ENCODE data around the gene PC. TPM values are rescaled to one million over a fixed set of nuclear protein-coding genes. Genes with fewer than 3 reads are reported as not detected.

Gene PC
- polyA plus RNA-seq, 2 donors = 18.0 to 24.9 TPM

DNA sequence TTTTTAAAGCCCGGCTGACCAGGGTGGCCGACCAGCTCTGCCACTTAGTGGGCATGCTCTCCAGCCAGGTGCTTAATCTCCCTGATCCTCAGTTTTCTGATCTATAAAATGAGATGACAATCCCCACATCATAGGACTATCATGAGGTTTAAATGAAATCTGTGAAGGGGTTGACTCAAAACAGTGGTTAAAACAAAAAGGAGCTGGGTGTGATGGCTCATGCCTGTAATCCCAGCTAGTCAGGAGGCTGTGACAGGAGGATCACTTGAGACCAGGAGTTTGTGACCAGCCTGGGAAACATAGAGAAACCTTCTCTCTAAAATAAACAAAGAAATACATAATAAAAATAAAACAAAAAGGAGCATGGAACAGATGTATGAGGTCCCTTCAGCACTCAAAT is 13.3 kb upstream of the PC start:
- no peaks in the 10 kb centered on the region for H3K36me3 ChIP-seq (ENCODE audit: control insufficient read depth in 2 of 2, insufficient read depth in 2 of 2, low read length in 1 of 2)
- H3K4me1 ChIP-seq (ENCODE audit: control insufficient read depth in 2 of 2, insufficient read depth in 2 of 2, low read length in 1 of 2) = peaks cover 0 to 8% of the 10 kb centered on the region in 2 donors
- no peak overlapping the region for H3K4me3 ChIP-seq (ENCODE audit: low read depth in 1 of 2, low read length in 2 of 2)
- peak overlapping the region; percentile 75 to 90 for H3K27ac ChIP-seq (ENCODE audit: low read depth in 2 of 2, low read length in 1 of 2)
- no peaks in the 10 kb centered on the region for H3K9me3 ChIP-seq (ENCODE audit: control insufficient read depth in 2 of 2, insufficient read depth in 1 of 2, low read depth in 1 of 2, low read length in 1 of 2)
- no peaks in the 10 kb centered on the region for H3K27me3 ChIP-seq (ENCODE audit: control insufficient read depth in 1 of 2, insufficient read depth in 2 of 2, low read length in 2 of 2)
- 83 to 86% methylated on average over 2 of the region's 2 CpGs for WGBS, 2 donors

DNA sequence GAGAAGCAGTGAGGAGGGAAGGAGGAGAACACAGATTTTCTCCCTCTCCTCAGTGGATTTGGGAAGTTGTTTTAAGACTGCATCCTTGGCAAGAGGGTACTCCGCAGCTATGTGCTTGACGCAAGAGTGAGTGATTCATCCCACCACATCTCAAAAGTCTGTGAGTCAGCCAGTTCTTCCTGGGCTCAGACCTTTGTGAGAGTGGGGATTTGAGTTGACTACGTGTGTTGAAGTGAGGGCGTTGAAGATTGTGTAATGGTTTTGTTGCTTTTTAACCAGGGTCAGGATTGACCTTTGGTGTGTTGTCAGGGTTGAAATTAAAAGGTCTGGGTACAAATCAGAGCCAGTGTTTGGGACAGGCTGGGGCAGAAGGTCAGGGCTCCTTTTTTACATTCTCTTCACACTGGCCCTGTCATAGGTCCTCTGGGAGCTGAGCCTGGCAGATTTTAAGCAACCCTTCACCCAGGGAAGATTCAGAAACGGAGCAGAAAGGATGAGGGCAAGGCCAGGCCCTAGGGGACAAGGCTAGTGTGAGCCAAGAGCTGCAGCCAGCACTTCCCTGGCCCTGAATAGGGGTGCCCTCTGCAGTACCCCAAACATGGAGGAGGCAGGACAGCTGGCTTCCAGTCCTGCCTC is 12.7 kb upstream of the PC start:
- no peak overlapping the region for H3K4me3 ChIP-seq (ENCODE audit: low read depth in 1 of 2, low read length in 2 of 2)
- peaks cover 0 to 8% of the 10 kb centered on the region in 2 donors for H3K4me1 ChIP-seq (ENCODE audit: control insufficient read depth in 2 of 2, insufficient read depth in 2 of 2, low read length in 1 of 2)
- WGBS, 2 donors = 27 to 34% methylated on average over 5 of the region's 5 CpGs
- H3K27me3 ChIP-seq (ENCODE audit: control insufficient read depth in 1 of 2, insufficient read depth in 2 of 2, low read length in 2 of 2) = no peaks in the 10 kb centered on the region
- H3K27ac ChIP-seq (ENCODE audit: low read depth in 2 of 2, low read length in 1 of 2) = peak overlapping the region; percentile 75 to 90
- no peaks in the 10 kb centered on the region for H3K9me3 ChIP-seq (ENCODE audit: control insufficient read depth in 2 of 2, insufficient read depth in 1 of 2, low read depth in 1 of 2, low read length in 1 of 2)
- no peaks in the 10 kb centered on the region for H3K36me3 ChIP-seq (ENCODE audit: control insufficient read depth in 2 of 2, insufficient read depth in 2 of 2, low read length in 1 of 2)

DNA sequence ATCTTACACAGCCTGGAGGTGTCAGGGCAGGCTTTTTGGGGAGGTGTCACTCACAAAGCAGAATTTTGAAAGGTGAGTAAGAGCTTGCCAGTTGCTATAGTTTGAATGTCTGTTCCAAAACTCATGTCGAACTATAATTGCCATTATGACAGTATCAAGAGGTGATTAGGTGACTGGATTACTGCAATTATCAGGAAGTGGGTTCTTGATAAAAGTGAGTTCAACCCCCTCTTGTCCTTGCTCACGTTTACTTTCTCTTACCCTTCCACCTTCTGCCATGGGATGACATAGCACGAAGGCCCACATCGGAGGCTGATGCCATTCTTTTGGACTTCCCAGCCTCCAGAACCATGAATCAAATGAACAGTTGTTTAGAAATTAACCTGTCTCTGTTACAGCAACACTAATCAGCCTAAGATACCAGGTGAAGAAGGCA is 12.2 kb upstream of the PC start:
- no peaks in the 10 kb centered on the region for H3K27me3 ChIP-seq (ENCODE audit: control insufficient read depth in 1 of 2, insufficient read depth in 2 of 2, low read length in 2 of 2)
- H3K4me3 ChIP-seq (ENCODE audit: low read depth in 1 of 2, low read length in 2 of 2) = no peak overlapping the region
- no peaks in the 10 kb centered on the region for H3K9me3 ChIP-seq (ENCODE audit: control insufficient read depth in 2 of 2, insufficient read depth in 1 of 2, low read depth in 1 of 2, low read length in 1 of 2)
- peak overlapping the region; percentile 33 to 90 for H3K27ac ChIP-seq (ENCODE audit: low read depth in 2 of 2, low read length in 1 of 2)
- 68 to 70% methylated on average over 4 of the region's 4 CpGs for WGBS, 2 donors
- peaks cover 0 to 8% of the 10 kb centered on the region in 2 donors for H3K4me1 ChIP-seq (ENCODE audit: control insufficient read depth in 2 of 2, insufficient read depth in 2 of 2, low read length in 1 of 2)
- H3K36me3 ChIP-seq (ENCODE audit: control insufficient read depth in 2 of 2, insufficient read depth in 2 of 2, low read length in 1 of 2) = no peaks in the 10 kb centered on the region

DNA sequence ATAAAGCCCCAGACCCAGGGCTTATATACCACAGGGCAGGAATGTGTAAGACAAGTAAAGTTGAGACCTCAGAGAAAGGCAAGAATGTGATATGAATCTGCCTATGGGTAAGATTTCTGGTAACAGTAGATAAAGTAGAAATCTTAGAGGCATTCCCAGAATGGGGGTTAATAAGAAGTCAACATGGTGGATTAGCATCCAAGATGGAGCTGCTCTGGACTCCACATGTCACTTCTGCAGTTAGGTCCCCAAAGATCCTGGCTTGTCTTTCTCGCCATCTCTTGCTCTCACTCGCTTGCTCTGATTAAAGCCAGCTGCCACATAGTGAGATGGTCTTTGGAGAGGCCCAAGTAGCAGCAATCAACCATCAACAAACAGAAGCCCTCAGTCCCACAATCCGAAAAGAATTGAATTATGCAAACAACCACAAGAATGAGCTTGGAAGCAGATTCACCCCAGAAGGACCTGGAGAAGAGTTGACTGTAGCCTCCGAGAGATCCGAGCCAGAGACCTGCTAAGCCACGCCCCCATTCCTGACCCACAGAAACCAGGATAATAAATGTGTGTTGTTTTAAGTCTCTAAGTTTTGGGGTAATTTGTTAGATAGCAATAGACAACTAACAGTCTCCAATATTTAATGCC is 11.5 kb upstream of the PC start:
- no peaks in the 10 kb centered on the region for H3K36me3 ChIP-seq (ENCODE audit: control insufficient read depth in 2 of 2, insufficient read depth in 2 of 2, low read length in 1 of 2)
- no peaks in the 10 kb centered on the region for H3K9me3 ChIP-seq (ENCODE audit: control insufficient read depth in 2 of 2, insufficient read depth in 1 of 2, low read depth in 1 of 2, low read length in 1 of 2)
- H3K4me1 ChIP-seq (ENCODE audit: control insufficient read depth in 2 of 2, insufficient read depth in 2 of 2, low read length in 1 of 2) = peaks cover 0 to 8% of the 10 kb centered on the region in 2 donors
- H3K27ac ChIP-seq (ENCODE audit: low read depth in 2 of 2, low read length in 1 of 2) = peak overlapping the region in 1 of 2 donors; percentile 40
- no peaks in the 10 kb centered on the region for H3K27me3 ChIP-seq (ENCODE audit: control insufficient read depth in 1 of 2, insufficient read depth in 2 of 2, low read length in 2 of 2)
- H3K4me3 ChIP-seq (ENCODE audit: low read depth in 1 of 2, low read length in 2 of 2) = no peak overlapping the region
- WGBS, 2 donors = 85 to 87% methylated on average over 6 of the region's 6 CpGs

DNA sequence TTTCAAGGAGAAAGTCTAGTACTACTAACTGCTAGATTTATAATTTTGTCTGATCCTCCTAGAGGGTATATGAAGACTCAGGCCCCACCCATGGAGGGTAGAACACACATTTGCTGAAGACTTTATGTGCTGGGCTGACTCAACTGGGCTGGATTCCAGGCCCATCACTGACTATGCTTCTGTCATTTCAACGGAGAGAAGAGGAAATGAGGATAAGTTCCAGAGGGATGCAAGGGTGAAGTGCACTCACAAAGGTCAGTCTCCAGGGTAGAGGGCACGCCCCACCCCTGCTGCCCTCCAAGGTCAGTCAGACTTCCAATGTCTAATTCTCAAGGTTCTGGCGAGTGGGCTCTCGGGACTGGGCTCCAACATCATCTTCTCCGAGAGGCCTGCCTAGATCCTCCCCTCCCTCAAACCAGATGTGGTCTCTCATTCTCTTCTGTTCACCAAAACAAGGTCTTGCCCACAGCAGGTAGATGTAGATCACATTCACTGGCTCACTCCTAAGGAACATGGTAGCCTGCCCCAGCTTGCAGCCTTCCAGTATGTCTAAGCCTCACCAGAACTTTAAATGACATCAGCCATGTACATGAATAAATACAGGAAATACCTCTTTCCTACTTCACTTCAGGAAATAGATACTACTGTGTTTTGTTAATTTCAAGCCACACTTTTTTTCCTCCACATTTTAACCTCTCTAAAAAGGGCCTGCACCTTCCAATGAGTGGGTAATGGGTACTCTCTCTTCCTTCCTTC is 9.7 kb upstream of the PC start:
- peak overlapping the region; percentile 29 to 82 for H3K27ac ChIP-seq (ENCODE audit: low read depth in 2 of 2, low read length in 1 of 2)
- WGBS, 2 donors = 71 to 78% methylated on average over 5 of the region's 5 CpGs
- no peaks in the 10 kb centered on the region for H3K27me3 ChIP-seq (ENCODE audit: control insufficient read depth in 1 of 2, insufficient read depth in 2 of 2, low read length in 2 of 2)
- no peaks in the 10 kb centered on the region for H3K36me3 ChIP-seq (ENCODE audit: control insufficient read depth in 2 of 2, insufficient read depth in 2 of 2, low read length in 1 of 2)
- H3K4me1 ChIP-seq (ENCODE audit: control insufficient read depth in 2 of 2, insufficient read depth in 2 of 2, low read length in 1 of 2) = peaks cover 0 to 8% of the 10 kb centered on the region in 2 donors
- H3K9me3 ChIP-seq (ENCODE audit: control insufficient read depth in 2 of 2, insufficient read depth in 1 of 2, low read depth in 1 of 2, low read length in 1 of 2) = no peaks in the 10 kb centered on the region
- no peak overlapping the region for H3K4me3 ChIP-seq (ENCODE audit: low read depth in 1 of 2, low read length in 2 of 2)

DNA sequence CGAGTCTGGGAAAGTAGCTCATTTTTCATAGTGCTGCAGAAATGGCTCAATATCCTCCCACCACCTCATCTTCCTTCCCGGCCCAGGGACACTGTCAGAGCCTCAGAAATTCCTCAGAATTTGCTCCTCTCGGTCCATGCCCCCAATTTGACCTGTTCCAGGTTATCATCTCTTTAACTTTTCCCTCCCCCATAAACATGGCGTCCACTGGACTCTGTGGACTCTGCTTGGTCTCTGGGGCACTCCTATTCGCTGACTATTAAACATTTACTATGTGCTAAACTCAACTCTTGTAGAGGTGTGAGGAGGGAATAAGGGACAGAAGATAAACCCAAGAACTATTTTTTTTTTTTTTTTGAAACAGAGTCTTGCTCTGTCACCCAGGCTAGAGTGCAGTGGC is 8.2 kb upstream of the PC start:
- WGBS, 2 donors = 72 to 83% methylated on average over 5 of the region's 5 CpGs
- Histone ChIP-seq H3K27me3 (ENCODE audit: control insufficient read depth in 1 of 2, insufficient read depth in 2 of 2, low read length in 2 of 2) (no peaks in the 10 kb centered on the region), H3K9me3 (ENCODE audit: control insufficient read depth in 2 of 2, insufficient read depth in 1 of 2, low read depth in 1 of 2, low read length in 1 of 2) (no peaks in the 10 kb centered on the region), H3K4me1 (ENCODE audit: control insufficient read depth in 2 of 2, insufficient read depth in 2 of 2, low read length in 1 of 2) (peaks cover 0 to 8% of the 10 kb centered on the region in 2 donors), H3K27ac (ENCODE audit: low read depth in 2 of 2, low read length in 1 of 2) (no peak overlapping the region), H3K4me3 (ENCODE audit: low read depth in 1 of 2, low read length in 2 of 2) (no peak overlapping the region), H3K36me3 (ENCODE audit: control insufficient read depth in 2 of 2, insufficient read depth in 2 of 2, low read length in 1 of 2) (no peaks in the 10 kb centered on the region)

DNA sequence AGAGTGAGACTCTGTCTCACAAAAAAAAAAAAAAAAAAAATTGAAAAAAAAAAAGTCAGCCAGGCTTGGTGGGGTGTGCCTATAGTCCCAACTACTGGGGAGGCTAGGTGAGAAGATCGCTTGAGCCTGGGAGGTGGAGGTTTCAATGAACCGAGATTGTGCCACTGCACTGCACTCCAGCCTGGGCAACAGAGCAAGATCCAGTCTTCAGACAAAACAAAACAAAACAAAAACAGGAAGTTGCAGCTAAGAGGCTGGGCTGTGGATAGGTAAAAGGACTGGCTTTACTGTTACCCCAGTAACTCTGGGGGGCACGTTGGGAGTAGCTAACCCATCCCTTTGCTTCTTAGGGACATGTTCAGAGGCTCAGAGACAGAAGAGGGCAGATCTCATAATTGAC is 6.3 kb upstream of the PC start:
- Histone ChIP-seq H3K4me1 (ENCODE audit: control insufficient read depth in 2 of 2, insufficient read depth in 2 of 2, low read length in 1 of 2) (peaks cover 0 to 4% of the 10 kb centered on the region in 2 donors), H3K4me3 (ENCODE audit: low read depth in 1 of 2, low read length in 2 of 2) (no peak overlapping the region), H3K9me3 (ENCODE audit: control insufficient read depth in 2 of 2, insufficient read depth in 1 of 2, low read depth in 1 of 2, low read length in 1 of 2) (no peaks in the 10 kb centered on the region), H3K27ac (ENCODE audit: low read depth in 2 of 2, low read length in 1 of 2) (no peak overlapping the region), H3K36me3 (ENCODE audit: control insufficient read depth in 2 of 2, insufficient read depth in 2 of 2, low read length in 1 of 2) (no peaks in the 10 kb centered on the region), H3K27me3 (ENCODE audit: control insufficient read depth in 1 of 2, insufficient read depth in 2 of 2, low read length in 2 of 2) (no peaks in the 10 kb centered on the region)
- WGBS, 2 donors = 78 to 80% methylated on average over 3 of the region's 3 CpGs

DNA sequence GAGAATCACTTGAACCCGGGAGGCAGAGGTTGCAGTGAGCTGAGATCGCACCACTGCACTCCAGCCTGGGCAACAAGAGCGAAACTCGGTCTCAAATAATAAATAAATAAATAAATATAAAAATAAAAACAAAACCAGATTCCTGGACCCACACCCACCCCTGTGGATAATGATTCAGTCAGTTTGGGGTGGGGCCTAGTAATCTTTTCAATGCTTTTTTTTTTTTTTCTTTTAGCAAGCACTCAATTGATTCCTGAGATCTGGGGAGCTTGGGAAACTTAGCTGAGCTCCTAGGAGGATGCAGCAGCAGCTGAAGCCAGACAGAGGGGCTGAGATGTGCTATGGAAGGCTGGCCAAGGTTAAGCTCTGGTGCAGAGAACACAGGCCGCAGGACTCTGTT is 4.6 kb upstream of the PC start:
- WGBS, 2 donors = 84 to 93% methylated on average over 3 to 5 of the region's 5 CpGs
- no peak overlapping the region for H3K27ac ChIP-seq (ENCODE audit: low read depth in 2 of 2, low read length in 1 of 2)
- no peaks in the 10 kb centered on the region for H3K36me3 ChIP-seq (ENCODE audit: control insufficient read depth in 2 of 2, insufficient read depth in 2 of 2, low read length in 1 of 2)
- H3K9me3 ChIP-seq (ENCODE audit: control insufficient read depth in 2 of 2, insufficient read depth in 1 of 2, low read depth in 1 of 2, low read length in 1 of 2) = no peaks in the 10 kb centered on the region
- peaks cover 0 to 6% of the 10 kb centered on the region in 2 donors for H3K4me1 ChIP-seq (ENCODE audit: control insufficient read depth in 2 of 2, insufficient read depth in 2 of 2, low read length in 1 of 2)
- no peak overlapping the region for H3K4me3 ChIP-seq (ENCODE audit: low read depth in 1 of 2, low read length in 2 of 2)
- no peaks in the 10 kb centered on the region for H3K27me3 ChIP-seq (ENCODE audit: control insufficient read depth in 1 of 2, insufficient read depth in 2 of 2, low read length in 2 of 2)

DNA sequence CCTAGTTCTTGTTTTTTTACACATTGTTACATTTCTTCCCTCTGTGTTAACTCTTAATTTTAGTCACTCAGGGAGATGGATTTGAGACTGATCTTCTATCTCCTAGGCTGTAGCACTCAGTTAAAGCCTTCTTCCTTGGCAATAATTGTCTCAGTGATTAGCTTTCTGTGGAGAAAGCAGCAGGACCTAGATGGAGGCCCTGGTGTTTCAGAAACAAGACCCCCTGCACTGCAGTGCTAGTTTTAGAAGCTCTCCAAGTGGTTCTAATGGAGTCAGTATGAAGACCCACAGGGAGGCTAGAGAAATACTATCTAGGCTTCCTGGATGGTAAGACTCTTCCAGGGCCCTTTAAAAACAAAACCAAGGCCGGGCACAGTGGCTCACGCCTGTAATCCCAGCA is 4.1 kb upstream of the PC start:
- H3K9me3 ChIP-seq (ENCODE audit: control insufficient read depth in 2 of 2, insufficient read depth in 1 of 2, low read depth in 1 of 2, low read length in 1 of 2) = no peaks in the 10 kb centered on the region
- no peak overlapping the region for H3K4me3 ChIP-seq (ENCODE audit: low read depth in 1 of 2, low read length in 2 of 2)
- WGBS, 2 donors = 86 to 89% methylated on average over 2 of the region's 2 CpGs

More for the DNA sequence above, 4.1 kb upstream of the PC start:
- no peak overlapping the region for H3K27ac ChIP-seq (ENCODE audit: low read depth in 2 of 2, low read length in 1 of 2)
- no peaks in the 10 kb centered on the region for H3K36me3 ChIP-seq (ENCODE audit: control insufficient read depth in 2 of 2, insufficient read depth in 2 of 2, low read length in 1 of 2)
- H3K27me3 ChIP-seq (ENCODE audit: control insufficient read depth in 1 of 2, insufficient read depth in 2 of 2, low read length in 2 of 2) = no peaks in the 10 kb centered on the region
- peaks cover 0 to 4% of the 10 kb centered on the region in 2 donors for H3K4me1 ChIP-seq (ENCODE audit: control insufficient read depth in 2 of 2, insufficient read depth in 2 of 2, low read length in 1 of 2)
